ENCODE data around the gene KRT84.

- TF ChIP-seq TAF1 (IDR thresholded peaks at IDR 0.05; ENCODE audit: borderline replicate concordance, low read depth, low read length) (no peak), POLR2A (IDR thresholded peaks at IDR 0.05; ENCODE audit: low read depth, low read length) (no peak)
These were observed 48.8 kb upstream of the KRT84 start, which contains the start of gene KRT75 for GRCh38 chr12:52434081-52434733.
